Measurements from ENCODE around the gene KRT79. TPM values are rescaled to one million over a fixed set of nuclear protein-coding genes. Genes with fewer than 3 reads are reported as not detected.

Gene KRT79
- total RNA-seq, 1 donor from 2014 or later = not detected

GRCh38 chr12:52828591-52829021, 5.5 kb downstream of the KRT79 start:
- no peak for DNase-seq
- no peak for TF ChIP-seq CTCF (IDR thresholded peaks at IDR 0.05; ENCODE audit: partially characterized antibody, unreplicated experiment)
- Mint-ChIP-seq H3K4me3 (ENCODE audit: unreplicated experiment) (no peak overlapping the region), H3K36me3 (ENCODE audit: unreplicated experiment) (no peaks in the 10 kb centered on the region), H3K4me1 (ENCODE audit: low read depth, unreplicated experiment) (no peaks in the 10 kb centered on the region), H3K27me3 (ENCODE audit: unreplicated experiment) (no peaks in the 10 kb centered on the region), H3K27ac (ENCODE audit: unreplicated experiment) (no peak overlapping the region), H3K9me3 (ENCODE audit: unreplicated experiment) (peaks cover 1% of the 10 kb centered on the region)

DNA sequence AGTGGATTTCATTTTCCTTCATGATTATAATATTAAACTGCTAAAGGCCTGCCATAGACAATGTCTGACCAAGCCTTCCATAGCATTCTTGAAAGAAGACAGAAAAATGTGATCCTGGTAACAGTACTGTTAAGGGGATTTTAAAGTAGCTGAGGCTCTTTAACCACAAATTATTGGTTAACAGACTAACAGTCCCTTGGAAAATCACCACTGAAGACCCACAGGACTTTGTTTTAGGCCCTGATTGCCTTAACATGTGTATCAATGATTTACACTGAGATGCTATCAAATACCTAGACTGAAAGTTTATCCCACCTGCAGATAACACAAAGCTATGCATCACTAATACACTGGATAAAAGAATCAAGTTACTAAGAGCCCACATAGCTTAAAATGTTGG, 6.0 kb downstream of the KRT79 start:
- peaks cover 1% of the 10 kb centered on the region for H3K9me3 Mint-ChIP-seq (ENCODE audit: unreplicated experiment)
- TF ChIP-seq CTCF (IDR thresholded peaks at IDR 0.05; ENCODE audit: partially characterized antibody, unreplicated experiment) = no peak

GRCh38 chr12:52827499-52828090, 6.5 kb downstream of the KRT79 start:
- H3K4me1 Mint-ChIP-seq (ENCODE audit: low read depth, unreplicated experiment) = no peaks in the 10 kb centered on the region

More for the DNA sequence above, 6.0 kb downstream of the KRT79 start:
- no peak for DNase-seq
- no peak overlapping the region for H3K4me3 Mint-ChIP-seq (ENCODE audit: unreplicated experiment)
- no peaks in the 10 kb centered on the region for H3K27me3 Mint-ChIP-seq (ENCODE audit: unreplicated experiment)
- no peak overlapping the region for H3K27ac Mint-ChIP-seq (ENCODE audit: unreplicated experiment)
- no peaks in the 10 kb centered on the region for H3K36me3 Mint-ChIP-seq (ENCODE audit: unreplicated experiment)
- no peaks in the 10 kb centered on the region for H3K4me1 Mint-ChIP-seq (ENCODE audit: low read depth, unreplicated experiment)

GRCh38 chr12:52826611-52827498, 7.3 kb downstream of the KRT79 start:
- no peaks in the 10 kb centered on the region for H3K4me1 Mint-ChIP-seq (ENCODE audit: low read depth, unreplicated experiment)
- H3K4me3 Mint-ChIP-seq (ENCODE audit: unreplicated experiment) = no peak overlapping the region
- H3K36me3 Mint-ChIP-seq (ENCODE audit: unreplicated experiment) = no peaks in the 10 kb centered on the region
- H3K27ac Mint-ChIP-seq (ENCODE audit: unreplicated experiment) = no peak overlapping the region
- no peak for TF ChIP-seq CTCF (IDR thresholded peaks at IDR 0.05; ENCODE audit: partially characterized antibody, unreplicated experiment)
- no peaks in the 10 kb centered on the region for H3K27me3 Mint-ChIP-seq (ENCODE audit: unreplicated experiment)
- no peak for DNase-seq
- H3K9me3 Mint-ChIP-seq (ENCODE audit: unreplicated experiment) = peaks cover 1% of the 10 kb centered on the region

More at GRCh38 chr12:52827499-52828090, 6.5 kb downstream of the KRT79 start:
- no peak overlapping the region for H3K27ac Mint-ChIP-seq (ENCODE audit: unreplicated experiment)
- H3K36me3 Mint-ChIP-seq (ENCODE audit: unreplicated experiment) = no peaks in the 10 kb centered on the region
- TF ChIP-seq CTCF (IDR thresholded peaks at IDR 0.05; ENCODE audit: partially characterized antibody, unreplicated experiment) = no peak
- peaks cover 1% of the 10 kb centered on the region for H3K9me3 Mint-ChIP-seq (ENCODE audit: unreplicated experiment)
- H3K4me3 Mint-ChIP-seq (ENCODE audit: unreplicated experiment) = no peak overlapping the region
- DNase-seq = no peak
- H3K27me3 Mint-ChIP-seq (ENCODE audit: unreplicated experiment) = no peaks in the 10 kb centered on the region

GRCh38 chr12:52825961-52826360, 8.2 kb downstream of the KRT79 start:
- Mint-ChIP-seq H3K9me3 (ENCODE audit: unreplicated experiment) (peaks cover 1% of the 10 kb centered on the region), H3K4me1 (ENCODE audit: low read depth, unreplicated experiment) (no peaks in the 10 kb centered on the region), H3K4me3 (ENCODE audit: unreplicated experiment) (no peak overlapping the region), H3K27ac (ENCODE audit: unreplicated experiment) (no peak overlapping the region), H3K27me3 (ENCODE audit: unreplicated experiment) (peaks cover 1% of the 10 kb centered on the region), H3K36me3 (ENCODE audit: unreplicated experiment) (no peaks in the 10 kb centered on the region)
- no peak for TF ChIP-seq CTCF (IDR thresholded peaks at IDR 0.05; ENCODE audit: partially characterized antibody, unreplicated experiment)
- DNase-seq = no peak

Data from glutamatergic neuron (in vitro differentiated cells).